Measurements from ENCODE around the gene FNDC3B.

DNA sequence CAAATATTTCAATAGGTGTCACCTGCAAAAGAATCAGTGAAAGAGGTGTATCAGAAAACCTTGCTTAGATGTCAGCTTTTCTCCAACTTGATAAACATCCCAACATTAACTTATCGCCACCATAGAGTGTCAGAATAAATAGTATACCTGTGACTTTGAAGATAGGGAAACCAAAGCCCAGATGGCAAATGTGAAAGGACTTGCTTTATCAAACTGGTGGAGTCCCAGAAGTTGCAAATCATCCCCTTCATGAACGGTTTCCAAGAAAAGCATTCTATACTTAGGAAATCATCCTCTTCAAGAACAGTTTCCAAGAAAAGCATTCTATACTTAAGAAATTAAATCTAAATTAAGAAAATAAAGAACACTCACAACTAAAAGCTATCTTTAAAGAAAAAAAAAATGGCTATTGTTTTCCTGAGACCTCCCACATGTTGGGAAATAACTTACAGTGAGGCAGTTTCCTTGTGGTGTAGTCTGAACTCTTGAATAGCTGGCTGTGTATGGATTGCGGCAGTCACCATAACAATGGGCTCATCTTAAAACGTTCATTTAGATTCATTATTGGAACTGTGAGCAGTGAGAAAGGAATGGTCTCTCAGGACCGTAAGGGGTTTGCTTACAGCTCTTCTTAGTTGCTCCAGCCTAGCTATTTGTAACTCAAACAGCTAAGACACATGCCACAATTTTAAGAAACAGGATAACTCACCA, 352.4 kb downstream of the FNDC3B start:
- TF ChIP-seq ZNF660 (tag by site-specific recombination; IDR thresholded peaks at IDR 0.05) = no peak
- TF ChIP-seq KLF16 (tag by site-specific recombination; IDR thresholded peaks at IDR 0.05) = no peak
- TF ChIP-seq, protein P1, sequence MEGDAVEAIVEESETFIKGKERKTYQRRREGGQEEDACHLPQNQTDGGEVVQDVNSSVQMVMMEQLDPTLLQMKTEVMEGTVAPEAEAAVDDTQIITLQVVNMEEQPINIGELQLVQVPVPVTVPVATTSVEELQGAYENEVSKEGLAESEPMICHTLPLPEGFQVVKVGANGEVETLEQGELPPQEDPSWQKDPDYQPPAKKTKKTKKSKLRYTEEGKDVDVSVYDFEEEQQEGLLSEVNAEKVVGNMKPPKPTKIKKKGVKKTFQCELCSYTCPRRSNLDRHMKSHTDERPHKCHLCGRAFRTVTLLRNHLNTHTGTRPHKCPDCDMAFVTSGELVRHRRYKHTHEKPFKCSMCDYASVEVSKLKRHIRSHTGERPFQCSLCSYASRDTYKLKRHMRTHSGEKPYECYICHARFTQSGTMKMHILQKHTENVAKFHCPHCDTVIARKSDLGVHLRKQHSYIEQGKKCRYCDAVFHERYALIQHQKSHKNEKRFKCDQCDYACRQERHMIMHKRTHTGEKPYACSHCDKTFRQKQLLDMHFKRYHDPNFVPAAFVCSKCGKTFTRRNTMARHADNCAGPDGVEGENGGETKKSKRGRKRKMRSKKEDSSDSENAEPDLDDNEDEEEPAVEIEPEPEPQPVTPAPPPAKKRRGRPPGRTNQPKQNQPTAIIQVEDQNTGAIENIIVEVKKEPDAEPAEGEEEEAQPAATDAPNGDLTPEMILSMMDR (tag by site-specific recombination; IDR thresholded peaks at IDR 0.05) = no peak
- TF ChIP-seq, protein P2, sequence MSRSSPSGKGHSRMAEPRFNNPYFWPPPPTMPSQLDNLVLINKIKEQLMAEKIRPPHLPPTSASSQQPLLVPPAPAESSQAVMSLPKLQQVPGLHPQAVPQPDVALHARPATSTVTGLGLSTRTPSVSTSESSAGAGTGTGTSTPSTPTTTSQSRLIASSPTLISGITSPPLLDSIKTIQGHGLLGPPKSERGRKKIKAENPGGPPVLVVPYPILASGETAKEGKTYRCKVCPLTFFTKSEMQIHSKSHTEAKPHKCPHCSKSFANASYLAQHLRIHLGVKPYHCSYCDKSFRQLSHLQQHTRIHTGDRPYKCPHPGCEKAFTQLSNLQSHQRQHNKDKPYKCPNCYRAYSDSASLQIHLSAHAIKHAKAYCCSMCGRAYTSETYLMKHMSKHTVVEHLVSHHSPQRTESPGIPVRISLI (tag by site-specific recombination; IDR thresholded peaks at IDR 0.05) = no peak
- no peak for TF ChIP-seq ZNF132 (tag by site-specific recombination; IDR thresholded peaks at IDR 0.05; ENCODE audit: borderline replicate concordance)
- TF ChIP-seq, protein P3, sequence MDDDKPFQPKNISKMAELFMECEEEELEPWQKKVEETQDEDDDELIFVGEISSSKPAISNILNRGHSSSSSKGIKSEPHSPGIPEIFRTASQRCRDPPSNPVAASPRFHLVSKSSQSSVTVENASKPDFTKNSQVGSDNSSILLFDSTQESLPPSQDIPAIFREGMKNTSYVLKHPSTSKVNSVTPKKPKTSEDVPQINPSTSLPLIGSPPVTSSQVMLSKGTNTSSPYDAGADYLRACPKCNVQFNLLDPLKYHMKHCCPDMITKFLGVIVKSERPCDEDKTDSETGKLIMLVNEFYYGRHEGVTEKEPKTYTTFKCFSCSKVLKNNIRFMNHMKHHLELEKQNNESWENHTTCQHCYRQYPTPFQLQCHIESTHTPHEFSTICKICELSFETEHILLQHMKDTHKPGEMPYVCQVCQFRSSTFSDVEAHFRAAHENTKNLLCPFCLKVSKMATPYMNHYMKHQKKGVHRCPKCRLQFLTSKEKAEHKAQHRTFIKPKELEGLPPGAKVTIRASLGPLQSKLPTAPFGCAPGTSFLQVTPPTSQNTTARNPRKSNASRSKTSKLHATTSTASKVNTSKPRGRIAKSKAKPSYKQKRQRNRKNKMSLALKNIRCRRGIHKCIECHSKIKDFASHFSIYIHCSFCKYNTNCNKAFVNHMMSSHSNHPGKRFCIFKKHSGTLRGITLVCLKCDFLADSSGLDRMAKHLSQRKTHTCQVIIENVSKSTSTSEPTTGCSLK (tag by site-specific recombination; IDR thresholded peaks at IDR 0.05) = no peak
- TF ChIP-seq, protein P4, sequence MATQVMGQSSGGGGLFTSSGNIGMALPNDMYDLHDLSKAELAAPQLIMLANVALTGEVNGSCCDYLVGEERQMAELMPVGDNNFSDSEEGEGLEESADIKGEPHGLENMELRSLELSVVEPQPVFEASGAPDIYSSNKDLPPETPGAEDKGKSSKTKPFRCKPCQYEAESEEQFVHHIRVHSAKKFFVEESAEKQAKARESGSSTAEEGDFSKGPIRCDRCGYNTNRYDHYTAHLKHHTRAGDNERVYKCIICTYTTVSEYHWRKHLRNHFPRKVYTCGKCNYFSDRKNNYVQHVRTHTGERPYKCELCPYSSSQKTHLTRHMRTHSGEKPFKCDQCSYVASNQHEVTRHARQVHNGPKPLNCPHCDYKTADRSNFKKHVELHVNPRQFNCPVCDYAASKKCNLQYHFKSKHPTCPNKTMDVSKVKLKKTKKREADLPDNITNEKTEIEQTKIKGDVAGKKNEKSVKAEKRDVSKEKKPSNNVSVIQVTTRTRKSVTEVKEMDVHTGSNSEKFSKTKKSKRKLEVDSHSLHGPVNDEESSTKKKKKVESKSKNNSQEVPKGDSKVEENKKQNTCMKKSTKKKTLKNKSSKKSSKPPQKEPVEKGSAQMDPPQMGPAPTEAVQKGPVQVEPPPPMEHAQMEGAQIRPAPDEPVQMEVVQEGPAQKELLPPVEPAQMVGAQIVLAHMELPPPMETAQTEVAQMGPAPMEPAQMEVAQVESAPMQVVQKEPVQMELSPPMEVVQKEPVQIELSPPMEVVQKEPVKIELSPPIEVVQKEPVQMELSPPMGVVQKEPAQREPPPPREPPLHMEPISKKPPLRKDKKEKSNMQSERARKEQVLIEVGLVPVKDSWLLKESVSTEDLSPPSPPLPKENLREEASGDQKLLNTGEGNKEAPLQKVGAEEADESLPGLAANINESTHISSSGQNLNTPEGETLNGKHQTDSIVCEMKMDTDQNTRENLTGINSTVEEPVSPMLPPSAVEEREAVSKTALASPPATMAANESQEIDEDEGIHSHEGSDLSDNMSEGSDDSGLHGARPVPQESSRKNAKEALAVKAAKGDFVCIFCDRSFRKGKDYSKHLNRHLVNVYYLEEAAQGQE (tag by site-specific recombination; IDR thresholded peaks at IDR 0.05) = no peak
- TF ChIP-seq YY1 (tag by site-specific recombination; IDR thresholded peaks at IDR 0.05) = no peak
